GM23338 (cell line): ENCODE measurements around the gene SCUBE2. TPM values are rescaled to one million over a fixed set of nuclear protein-coding genes. Genes with fewer than 3 reads are reported as not detected.
A peak's percentile ranks its signal among the peaks of the same experiment; 100 is the strongest.

Source experiments
- EZH2 ChIP-seq: fragments of 200-600 bp; sonication (generic); IDR thresholded peaks from one replicate; pipeline ENCODE4 v1.8.0; 2017; ENCODE audit warnings: antibody characterized with exemption, mild to moderate bottlenecking, low read depth; ENCODE audit not compliant: unreplicated experiment
- POLR2AphosphoS5 ChIP-seq: IDR thresholded peaks from 2 replicates; pipeline ENCODE4 v1.6.1; 2016; ENCODE audit warnings: antibody characterized with exemption, low read depth
- REST ChIP-seq: IDR thresholded peaks from one replicate; pipeline ENCODE4 v1.6.1; 2018; ENCODE audit warnings: antibody characterized with exemption; ENCODE audit not compliant: unreplicated experiment
- STAT1 ChIP-seq: IDR thresholded peaks from one replicate; pipeline ENCODE4 v1.6.1; 2016; ENCODE audit warnings: antibody characterized with exemption; ENCODE audit not compliant: unreplicated experiment
- ZNF114 ChIP-seq: fragments of 250-450 bp; sonication (Bioruptor Pico); IDR thresholded peaks from 2 replicates; pipeline ENCODE4 v1.5.0; 2020; ENCODE audit warnings: mild to moderate bottlenecking, moderate library complexity
- ZNF462 ChIP-seq: fragments of 250-450 bp; sonication (Bioruptor Pico); IDR thresholded peaks from 2 replicates; pipeline ENCODE4 v1.5.0; 2020; ENCODE audit warnings: mild to moderate bottlenecking, moderate library complexity
- polyA plus RNA-seq: library from polyadenylated mRNA; unstranded; fragments of >200 nt; fragmentation: Nextera tagmentation; extraction: Ambion mirVana; gene quantifications from 2 replicates; pipeline ENCODE4 v1.2.1, GENCODE V29; 2016
- total RNA-seq: library from RNA; depleted of rRNA; stranded (reverse); fragments of >200 nt; shearing (Covaris generic); gene quantifications from 2 replicates; pipeline ENCODE4 v1.2.3, GENCODE V29; 2014

SCUBE2 gene
- total and polyA plus RNA-seq, 2 experiments from 2014 or later: 0.47 to 0.63 TPM

GRCh38 chr11:9003573-9004182 is 87.7 kb downstream of the SCUBE2 start, which contains the start of gene NRIP3 (continued):
- TF ChIP-seq ZNF462 (CRISPR knock-in tag) (no peak), EZH2 (peak; percentile 64), REST (no peak), ZNF114 (CRISPR knock-in tag) (no peak), STAT1 (no peak), POLR2AphosphoS5 (no peak; the same call in none of the 2 replicates)
